Islet precursor cell (in vitro differentiated cells): ENCODE measurements around the gene SEC16A.

Experiments used
- DNase-seq: peaks from one replicate; pipeline ENCODE4 v3.0.0-alpha.2; 2018

Gene SEC16A, protein sequence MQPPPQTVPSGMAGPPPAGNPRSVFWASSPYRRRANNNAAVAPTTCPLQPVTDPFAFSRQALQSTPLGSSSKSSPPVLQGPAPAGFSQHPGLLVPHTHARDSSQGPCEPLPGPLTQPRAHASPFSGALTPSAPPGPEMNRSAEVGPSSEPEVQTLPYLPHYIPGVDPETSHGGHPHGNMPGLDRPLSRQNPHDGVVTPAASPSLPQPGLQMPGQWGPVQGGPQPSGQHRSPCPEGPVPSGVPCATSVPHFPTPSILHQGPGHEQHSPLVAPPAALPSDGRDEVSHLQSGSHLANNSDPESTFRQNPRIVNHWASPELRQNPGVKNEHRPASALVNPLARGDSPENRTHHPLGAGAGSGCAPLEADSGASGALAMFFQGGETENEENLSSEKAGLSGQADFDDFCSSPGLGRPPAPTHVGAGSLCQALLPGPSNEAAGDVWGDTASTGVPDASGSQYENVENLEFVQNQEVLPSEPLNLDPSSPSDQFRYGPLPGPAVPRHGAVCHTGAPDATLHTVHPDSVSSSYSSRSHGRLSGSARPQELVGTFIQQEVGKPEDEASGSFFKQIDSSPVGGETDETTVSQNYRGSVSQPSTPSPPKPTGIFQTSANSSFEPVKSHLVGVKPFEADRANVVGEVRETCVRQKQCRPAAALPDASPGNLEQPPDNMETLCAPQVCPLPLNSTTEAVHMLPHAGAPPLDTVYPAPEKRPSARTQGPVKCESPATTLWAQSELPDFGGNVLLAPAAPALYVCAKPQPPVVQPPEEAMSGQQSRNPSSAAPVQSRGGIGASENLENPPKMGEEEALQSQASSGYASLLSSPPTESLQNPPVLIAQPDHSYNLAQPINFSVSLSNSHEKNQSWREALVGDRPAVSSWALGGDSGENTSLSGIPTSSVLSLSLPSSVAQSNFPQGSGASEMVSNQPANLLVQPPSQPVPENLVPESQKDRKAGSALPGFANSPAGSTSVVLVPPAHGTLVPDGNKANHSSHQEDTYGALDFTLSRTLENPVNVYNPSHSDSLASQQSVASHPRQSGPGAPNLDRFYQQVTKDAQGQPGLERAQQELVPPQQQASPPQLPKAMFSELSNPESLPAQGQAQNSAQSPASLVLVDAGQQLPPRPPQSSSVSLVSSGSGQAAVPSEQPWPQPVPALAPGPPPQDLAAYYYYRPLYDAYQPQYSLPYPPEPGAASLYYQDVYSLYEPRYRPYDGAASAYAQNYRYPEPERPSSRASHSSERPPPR (N-terminal part only)

DNA sequence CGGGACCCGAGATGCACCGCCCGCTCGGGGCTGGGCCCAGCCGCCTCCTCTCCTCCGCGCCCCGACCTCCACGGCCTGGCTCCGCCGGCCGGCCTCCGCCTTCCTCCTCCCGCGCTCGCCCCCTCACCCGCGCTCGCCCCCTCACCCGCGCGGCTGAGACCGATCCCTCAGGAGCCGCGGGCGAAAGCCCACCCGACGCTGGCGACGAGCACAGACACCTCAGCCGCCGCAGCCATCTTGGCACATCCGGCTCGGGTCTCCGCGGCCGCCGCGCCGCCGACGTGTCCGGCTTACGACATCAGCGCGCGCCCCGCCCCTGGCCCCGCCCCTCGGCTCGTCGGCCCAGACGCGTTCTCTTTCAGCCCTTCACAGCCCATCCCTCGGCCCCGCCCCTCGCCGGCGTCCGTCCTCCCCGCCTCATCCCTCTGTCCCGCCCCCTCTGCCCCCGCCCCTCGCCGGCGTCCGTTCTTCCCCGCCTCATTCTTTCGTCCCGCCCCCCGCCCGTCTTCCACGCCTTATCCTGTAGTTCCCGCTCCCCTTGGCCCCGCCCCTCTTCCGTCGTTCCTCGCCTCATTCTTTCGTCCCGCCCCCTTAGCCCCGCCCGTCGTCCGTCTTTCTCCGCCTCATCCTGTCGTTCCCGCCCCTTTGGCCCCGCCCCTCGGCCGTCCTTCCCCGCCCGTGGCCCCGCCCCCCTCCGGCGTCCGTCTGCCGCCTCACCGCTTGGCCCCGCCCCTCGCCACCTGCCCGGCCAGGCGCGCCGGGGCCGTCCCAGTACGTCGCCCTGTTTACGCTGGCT is at the start of gene SEC16A:
Gene SEC16A, minus strand, starts transcription at position 248 of the 796 bp plus-strand sequence. CDS start 5,425 bp downstream, outside the sequence.
- peak; percentile 99 for DNase-seq

DNA sequence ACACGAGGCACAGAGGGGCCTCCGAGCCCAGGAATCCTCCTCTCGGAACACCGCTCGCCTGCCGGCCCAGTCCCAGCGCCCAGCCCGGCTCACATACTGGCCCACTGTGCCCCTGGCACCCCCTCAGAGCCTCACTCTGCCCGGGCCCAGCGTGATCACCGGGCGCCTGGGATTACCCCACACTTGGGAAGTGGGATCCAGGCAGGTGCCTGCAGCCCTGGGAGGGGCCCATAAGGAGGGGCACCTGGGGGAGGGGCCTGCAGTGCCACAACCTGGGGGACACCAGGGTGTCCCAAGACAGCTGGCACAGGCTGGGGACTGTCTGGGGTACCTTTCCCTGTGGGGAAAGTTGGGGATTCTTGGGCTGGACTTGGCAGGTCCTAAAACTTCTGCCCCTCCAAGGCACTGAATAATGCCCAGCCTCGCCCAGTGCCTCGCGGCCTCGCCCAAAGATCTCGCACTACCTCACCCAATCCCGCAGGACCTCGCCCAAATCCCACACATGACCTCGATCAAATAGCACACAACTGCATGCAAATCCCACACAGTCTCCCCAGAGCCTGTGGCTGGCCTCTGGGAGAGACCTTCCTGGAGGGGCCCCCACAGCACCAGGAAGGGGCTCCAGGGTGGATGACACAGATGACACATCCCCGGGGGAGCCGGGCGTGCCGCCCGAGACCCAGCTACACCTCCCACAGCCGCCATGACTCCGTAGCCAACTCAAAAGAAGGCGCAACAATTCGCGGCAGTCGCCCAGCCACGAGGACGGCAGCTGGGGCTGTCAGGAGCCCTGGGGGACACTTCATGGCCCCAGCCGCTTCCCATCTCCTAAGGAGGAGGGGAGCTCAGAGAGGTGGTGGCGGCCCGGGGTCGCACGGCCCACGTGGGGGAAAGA is 49.3 kb upstream of the SEC16A start:
- DNase-seq, result no peak

- no peak for DNase-seq
Observed at GRCh38 chr9:136531186-136531903, 48.5 kb upstream of the SEC16A start.

GRCh38 chr9:136530461-136531089 is 47.7 kb upstream of the SEC16A start:
- DNase-seq, result no peak

DNA sequence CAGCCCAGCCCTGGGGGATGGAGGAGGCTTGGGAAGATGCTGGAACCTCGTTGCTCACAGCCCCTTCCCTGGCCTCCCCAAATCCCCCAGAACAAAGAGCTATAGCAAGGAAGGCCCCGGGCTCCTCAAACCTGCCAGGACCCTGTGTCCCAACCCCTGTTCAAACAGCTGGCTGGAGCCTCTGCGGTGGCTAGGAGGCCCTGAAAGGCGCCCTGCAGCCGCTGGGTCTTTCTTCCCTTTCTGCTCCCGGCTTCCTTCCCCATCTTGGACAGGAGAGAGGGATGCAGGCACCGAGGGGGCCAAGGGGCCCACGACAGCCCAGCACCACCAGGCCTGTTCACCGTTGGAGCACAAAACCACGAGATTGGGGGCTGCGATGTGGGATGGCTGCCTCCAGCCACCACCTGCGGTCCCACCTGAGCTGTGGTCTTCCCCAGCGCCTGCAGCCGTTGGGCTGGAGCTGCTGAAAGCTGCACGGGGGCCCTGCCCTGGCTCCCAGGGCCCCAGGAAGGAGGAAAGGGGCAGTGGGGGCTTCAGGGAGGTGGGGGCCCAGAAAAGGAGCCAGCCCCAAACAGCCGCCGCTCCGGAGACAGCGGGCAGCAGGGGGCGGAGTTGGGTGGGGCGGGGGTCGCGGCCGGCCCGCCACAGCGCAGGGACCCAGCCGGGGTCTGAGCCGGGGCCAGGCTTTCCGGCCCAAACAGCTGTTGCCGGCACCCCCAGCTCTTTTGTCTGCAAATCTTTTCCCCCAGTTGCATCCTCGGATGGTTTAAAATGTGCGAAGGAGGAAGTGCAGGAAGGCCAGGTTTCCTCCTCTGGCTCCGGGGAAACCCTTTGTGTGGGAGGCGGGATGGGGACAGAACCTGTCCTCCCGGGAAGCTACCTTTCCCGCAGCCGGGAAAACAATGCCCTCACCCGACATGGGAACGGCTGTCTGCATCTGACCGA is 46.9 kb upstream of the SEC16A start:
- DNase-seq, result no peak

- no peak for DNase-seq
Observed at GRCh38 chr9:136528716-136529341, 46.0 kb upstream of the SEC16A start.

DNA sequence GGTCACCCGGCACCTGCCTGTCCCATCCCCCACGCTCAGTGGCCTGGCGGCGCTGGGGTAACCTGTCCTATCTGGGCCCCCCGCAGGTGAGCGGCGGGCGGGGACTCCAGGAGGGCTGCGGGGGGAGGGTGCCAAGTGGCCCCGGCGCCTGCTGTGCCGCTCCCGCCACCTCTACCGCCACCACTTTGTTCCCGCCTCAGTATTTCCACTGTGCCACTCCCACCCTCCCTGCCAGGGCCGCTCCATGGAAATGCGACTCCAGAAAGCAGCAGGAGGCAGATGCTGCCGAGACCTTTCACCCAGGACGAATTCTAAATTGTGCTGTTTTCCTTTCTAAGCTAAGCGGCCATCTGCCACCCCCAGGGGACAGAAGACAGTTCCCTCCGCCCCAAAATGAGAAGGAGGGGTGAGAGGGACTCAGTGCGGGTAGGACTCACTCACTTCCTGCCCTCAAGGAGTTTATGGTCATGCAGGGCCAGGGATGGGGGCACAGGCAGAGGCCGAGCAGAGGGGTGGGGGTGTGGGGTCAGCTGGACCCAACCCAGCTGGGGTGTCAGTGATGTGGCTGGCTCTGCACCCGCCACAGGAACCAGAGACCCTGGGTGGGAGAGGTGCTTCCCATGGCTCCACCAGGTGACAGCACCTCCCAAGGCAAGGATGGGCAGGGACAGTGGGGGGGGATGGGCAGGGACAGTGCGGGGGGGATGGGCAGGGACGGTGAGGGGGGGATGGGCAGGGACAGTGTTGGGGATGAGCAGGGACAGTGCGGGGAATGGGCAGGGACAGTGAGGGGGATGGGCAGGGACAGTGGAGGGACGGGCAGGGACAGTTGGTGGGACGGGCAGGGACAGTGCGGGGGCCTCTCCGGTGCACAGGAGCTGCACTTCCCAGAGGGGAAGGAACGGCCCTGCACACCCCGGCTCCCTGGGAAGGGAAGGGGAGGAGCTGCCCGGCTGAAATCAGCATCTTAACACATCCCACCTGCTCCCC is 45.2 kb upstream of the SEC16A start:
- no peak for DNase-seq

- DNase-seq, result no peak
Observed at GRCh38 chr9:136527131-136527530, 44.3 kb upstream of the SEC16A start.

DNA sequence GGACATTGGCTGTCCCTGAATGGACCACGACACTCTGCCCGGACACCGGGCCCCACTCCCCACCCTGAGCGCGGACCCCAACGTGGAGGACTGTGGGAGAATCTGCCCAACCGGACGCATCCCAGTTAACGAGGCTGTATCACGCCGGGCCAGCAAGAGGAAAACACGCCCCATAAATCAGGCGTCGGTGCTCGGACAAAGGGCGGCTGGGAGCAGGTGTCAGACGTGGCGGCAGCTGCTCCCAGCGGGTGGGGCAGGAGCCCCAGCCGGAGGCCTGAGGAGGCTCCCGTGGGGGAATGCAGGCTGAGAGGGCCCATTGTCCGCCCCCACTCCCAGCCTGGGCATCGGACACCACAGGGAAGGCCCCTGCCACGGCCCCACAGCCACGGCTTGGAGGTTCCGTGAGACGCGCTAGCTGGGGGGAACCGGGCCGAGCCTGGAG is 43.8 kb upstream of the SEC16A start:
- no peak for DNase-seq

DNA sequence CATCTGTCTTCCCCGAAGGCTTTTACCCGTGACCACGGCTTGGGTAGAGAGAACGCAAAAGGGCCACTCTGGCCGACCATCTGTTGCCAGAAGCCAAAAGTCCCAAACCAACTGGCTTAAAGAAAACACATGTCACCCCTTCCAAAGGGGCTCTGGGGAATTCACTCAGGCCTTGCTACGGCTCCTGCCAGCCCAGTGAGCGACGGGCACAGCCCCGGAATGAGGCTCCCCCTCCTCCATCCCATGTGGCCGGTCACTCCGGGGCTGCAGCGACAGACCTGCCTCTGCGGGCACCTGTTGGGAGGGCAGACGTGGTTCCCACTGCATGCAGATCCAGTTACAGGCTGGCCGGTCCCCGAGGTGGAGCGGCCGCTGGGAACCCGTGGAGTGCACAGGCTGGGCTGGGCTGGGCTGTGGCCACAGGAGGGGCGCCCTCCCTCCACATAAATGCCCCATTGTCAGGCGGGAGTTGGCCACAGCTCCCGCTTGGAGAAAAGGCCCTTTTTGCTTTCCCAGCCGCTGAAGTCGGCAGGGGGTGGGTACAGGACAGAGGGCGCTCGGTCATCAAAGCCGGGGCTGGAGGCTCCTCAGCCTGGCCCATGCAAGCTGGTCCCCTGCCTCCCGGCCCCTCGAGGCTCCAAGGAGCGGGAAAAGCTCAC is 43.1 kb upstream of the SEC16A start:
- DNase-seq, result no peak

DNA sequence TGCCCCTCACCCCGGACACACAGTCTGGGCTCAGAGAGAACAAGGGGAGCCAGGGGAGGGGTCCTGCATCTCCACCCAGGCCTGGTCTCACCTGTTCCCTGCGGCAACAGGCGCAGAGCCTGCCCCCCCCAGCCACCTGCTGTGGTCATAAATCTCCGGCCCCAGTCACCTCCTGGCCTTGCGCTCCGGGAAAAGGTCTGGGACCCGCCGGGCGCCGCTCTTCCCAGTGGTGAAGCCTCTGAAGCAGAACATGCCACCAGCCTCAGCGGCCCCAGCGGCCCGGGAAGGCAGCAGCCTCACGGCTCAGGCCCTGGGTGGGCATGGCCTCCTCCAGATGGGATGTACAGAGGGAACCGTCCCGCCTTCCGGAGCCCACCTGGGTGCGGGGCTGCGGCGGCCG is 42.4 kb upstream of the SEC16A start:
- no peak for DNase-seq

DNA sequence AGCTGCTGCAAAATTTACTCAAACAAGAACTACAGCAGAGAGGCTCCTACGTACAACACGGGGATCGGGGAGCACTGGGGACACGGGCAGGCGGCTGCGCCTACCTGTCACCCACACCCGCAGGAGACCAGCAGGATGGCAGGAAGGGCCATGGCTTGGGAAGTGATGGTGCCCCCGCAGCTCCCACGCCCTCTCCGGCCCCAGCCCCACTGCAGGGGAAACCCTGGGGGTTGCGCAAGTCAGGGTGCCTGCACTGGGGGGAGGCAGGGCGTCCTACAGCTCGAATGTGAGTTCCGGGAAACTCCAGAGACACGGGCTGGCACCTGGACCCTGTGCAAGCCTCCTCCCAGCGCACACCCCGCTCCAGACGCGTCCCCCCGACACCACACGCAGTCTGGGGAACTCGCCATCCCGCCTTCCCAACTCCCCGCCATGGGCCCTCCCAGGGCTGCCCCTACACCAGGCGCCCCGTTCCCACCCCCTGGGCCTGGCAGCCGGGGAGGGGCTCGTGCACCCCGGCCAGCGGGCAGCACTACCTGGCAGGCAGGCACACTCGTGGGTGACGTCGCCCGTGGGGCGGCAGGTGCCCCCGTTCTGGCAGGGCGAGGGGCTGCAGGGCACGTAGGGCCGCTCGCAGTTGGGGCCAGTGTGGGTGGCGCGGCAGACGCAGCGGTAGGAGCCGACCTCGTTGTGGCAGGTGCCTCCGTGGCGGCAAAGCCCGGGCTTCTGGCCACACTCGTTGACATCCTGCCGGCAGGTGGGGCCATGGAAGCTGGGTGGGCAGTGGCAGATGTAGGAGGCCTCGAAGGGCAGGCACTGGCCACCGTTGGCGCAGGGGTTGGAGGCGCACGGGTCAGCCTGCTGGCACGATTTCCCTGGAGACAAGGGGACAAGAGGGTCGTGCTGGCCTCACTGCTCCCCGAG is 39.7 kb upstream of the SEC16A start:
- no peak for DNase-seq

GRCh38 chr9:136521537-136521936 is 38.7 kb upstream of the SEC16A start:
- DNase-seq, result no peak

GRCh38 chr9:136520053-136520540 is 37.3 kb upstream of the SEC16A start:
- DNase-seq, result no peak
